T-helper 1 cell treated with Interleukin-12 subunit alpha and Interleukin-12 subunit beta and Interleukin-4 antibody, amounts not matched to agents 30 ng/mL and 1 ng/mL, for 36 hours (primary cell): ENCODE data around the gene MOXD1. TPM values are rescaled to one million over a fixed set of nuclear protein-coding genes. Genes with fewer than 3 reads are reported as not detected.
"Not testable (repeated sequence)": the region's sequence is repeated elsewhere in the genome, so short reads cannot be mapped to it uniquely, and the experiment has no call there.

Experiments used
- intact Hi-C: fragments of 100-400 bp; cut with micrococcal nuclease; formaldehyde crosslinking; loops from one replicate; pipeline ENCODE4 v1.15.1; 2024
- total RNA-seq: library from RNA; stranded (reverse); gene quantifications from 2 replicates; pipeline ENCODE4 v1.2.3, GENCODE V29; 2022

The MOXD1 gene
- total RNA-seq, 1 donor from 2014 or later = 0.39 TPM

DNA sequence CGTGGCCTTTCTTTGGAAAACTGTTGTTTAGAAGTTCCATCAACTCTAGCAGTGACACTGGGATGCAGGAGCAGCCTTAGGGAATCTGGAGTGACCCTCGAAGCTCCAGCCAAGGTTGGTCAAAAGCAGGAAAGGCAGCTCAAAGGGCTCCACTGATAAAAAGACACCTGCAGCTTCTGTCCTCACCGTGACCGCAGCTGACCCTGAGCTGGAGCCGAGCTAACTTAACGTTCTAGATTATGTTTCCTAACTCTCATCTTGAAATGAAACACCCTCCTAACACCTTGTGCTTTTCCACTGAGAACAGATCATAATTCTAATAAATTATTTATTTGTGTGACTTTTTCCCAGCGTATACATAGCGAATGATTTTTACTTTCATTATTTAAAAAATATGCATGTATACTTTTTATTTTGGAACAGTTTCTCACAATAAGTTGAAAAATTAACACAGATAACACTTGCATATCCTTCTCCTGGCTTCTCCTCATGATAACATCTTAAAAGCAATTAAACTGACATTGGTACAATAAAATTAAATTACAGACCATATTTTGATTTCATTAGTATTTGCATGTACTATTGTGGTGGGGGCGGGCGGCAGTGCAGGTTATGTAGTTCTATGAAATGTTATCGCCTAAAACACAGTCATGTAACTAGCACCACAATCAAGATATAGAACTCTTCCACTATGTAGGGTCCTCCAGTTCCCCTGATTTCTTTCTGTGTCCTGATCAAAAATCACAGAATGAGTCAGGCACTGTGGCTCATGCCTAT lies 116.1 kb downstream of the MOXD1 start:
- intact Hi-C loops = no loop called here

DNA sequence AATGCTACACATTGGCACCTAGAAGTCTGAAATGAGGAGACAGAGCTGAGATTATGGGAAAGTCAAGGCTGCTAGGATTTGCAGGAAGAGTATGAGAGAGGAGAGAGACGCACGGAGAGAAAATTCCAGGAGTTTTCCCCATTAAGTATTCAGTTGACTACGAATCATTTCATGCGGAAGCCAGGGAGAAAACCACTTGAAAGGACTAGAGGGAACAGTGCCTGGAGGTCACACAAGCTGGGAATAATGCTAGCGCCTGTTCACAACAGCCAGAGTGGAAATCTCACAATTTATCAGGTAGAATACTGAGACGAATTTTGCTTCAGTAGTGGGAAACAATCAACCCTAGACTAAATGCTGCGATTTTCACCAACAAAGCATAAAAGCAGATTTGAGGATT lies 118.6 kb downstream of the MOXD1 start:
- intact Hi-C loops = no loop called here

DNA sequence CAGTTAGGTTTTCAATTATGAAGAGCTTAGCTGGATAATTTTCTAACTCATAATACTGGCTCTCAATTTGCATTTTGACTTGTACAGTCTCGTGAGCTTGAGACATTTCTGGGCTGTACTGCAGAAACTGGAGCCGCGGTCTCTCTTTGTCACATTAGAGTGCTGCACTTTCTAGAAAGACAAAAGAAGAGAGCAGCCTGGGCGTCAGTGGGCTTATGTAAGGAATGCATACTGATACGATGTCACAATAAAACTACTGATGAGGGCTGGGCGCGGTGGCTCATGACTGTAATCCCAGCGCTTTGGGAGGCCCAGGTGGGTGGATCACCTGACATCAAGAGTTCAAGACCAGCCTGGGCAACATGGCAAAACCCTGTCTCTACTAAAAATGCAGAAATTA lies 120.8 kb downstream of the MOXD1 start:
- intact Hi-C loops = no loop called here

DNA sequence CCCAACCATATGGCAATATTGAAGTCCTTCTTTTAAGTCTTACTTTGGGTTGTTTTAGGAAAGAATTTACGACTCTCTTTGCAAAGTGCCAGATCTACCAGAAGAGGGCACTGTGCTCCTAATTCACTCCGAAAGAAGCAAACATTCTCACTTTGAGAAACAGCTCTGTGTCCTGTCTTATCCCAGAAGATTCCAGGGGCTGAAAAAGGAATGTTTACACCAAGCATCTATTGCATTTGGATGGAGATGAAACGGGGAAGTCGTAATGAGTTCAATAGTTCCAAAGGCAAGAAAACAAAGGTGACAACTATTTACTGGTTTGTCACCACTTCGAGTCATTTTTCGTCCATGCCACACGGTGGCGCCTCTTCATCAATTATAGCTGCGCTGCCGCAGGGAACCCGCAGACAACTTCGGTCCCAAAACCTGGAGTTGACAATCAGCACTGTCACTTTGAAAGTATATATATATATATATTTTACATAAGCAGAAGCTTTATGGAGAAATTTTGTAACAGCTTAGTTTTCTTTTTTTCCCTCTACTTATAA lies 121.6 kb downstream of the MOXD1 start:
- intact Hi-C loops = loop anchor here (1.0 to 10.0 kb wide), 7 partner anchors 19 to 535 kb away; partner anchors contain the start of genes RPS12 and STX7

DNA sequence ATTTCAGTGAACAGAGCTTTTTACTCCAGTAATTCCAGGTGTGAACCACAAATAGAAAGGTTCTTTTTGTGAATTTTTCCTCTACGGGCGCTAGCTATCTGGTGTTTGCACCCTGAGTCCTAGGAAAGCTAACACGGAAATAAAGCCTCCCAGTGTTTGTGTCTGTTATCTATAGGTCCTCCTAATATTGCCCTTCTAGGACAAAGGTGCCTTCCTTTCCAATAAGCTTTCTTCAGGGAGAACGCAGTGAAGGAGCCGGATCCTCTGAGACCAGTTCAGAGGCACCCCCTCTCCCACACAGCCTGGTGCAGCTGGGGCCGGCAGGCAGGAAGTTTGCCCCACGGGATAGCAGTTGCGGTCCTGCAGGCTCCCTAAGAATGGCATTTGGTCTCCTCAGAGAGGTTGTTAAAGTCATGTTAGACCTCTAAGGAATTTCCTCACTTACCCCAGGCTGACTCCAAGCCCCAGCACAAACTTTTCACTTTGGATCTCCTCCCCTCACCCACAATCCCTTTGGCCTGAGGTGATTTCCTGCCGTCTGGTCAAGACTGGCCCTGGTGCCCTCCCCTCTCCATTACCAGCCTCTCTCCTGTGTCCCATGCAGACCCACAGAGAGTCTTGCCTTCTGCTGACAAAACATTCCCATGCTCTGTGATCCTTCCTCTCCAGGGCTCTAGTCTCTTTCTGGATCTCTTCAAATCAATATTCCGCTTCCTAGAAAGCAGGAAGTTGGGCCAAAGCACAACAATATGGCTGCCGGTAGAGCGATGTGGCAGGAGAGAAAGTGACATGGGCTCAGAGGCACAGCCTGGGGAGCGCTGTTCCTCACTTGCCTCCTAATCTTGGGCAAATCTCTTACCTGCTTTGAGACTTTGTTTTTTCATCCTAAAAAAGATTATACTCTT lies 126.0 kb downstream of the MOXD1 start:
- intact Hi-C loops = loop anchor here (10.0 kb wide), 1 partner anchor 539 kb away; the partner anchor contains the start of gene RPS12

DNA sequence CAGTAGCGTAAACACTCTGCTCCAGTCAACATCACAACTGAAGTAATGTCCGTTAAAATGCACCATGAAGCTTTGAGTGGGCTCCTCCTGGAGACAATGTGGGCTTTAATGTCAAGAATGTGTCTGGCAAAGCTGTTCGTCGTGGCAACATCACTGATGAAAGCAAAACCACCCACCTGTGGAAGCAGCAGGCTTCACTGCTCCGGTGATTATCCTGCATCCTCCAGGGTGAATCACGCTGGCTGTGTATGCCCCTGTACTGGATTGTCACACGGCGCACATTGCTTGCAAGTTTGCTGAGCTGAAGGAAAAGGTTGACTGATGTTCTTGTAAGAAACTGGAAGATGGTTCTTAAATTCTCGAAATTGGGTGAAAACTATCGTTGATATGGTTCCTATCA lies 128.5 kb downstream of the MOXD1 start:
- intact Hi-C loops = loop anchor here (10.0 kb wide), 1 partner anchor 542 kb away; the partner anchor contains the start of gene RPS12

DNA sequence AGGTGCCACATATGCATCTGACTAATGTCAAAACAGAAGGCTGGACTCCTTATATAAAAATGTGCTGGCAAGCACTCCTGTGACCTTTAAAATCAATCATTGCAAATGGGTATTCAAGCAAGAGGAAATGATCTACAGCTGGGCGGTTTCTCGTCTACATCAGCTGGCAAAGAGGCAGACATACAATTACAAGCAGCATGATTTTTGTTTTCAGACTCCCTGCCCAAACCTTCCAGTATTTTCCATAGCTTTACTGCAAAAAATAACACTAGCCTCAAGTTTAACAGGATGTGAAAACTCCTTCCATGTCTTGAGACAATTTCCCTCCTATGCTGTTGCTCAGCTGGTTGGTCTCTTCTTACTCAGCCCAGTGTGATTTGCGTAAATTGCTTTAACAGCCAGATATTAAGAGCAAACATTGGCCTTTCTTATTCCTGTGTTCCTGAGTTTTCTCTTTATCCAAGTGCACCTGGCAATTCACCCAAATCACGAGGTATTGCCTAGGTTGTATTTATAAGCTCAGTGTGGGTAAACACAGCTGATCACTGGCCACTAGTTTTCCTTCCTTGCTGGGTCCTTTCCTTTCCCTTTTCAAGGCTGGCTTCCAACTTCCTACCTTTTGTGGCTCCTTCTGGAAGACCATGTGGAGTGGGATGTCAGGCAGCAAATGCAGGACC lies 130.4 kb downstream of the MOXD1 start:
- intact Hi-C loops = loop anchor here (10.0 kb wide), 1 partner anchor 544 kb away; the partner anchor contains the start of gene RPS12

DNA sequence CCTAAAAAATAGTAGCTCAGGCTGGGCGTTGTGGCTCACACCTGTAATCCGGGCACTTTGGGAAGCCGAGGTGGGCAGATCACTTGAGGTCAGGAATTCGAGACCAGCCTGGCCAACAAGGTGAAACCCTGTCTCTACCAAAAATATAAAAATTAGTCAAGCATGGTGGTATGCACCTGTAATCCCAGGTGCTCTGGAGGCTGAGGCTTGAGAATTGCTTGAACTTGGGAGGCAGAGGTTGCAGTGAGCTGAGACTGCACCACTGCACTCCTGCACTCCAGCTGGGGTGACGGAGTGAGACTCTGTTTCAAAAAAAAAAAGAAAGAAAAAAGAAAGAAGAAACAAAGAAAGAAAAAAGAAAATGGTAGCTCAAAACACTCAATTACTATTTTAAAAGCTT lies 132.6 kb downstream of the MOXD1 start:
- intact Hi-C loops = not testable (repeated sequence)

DNA sequence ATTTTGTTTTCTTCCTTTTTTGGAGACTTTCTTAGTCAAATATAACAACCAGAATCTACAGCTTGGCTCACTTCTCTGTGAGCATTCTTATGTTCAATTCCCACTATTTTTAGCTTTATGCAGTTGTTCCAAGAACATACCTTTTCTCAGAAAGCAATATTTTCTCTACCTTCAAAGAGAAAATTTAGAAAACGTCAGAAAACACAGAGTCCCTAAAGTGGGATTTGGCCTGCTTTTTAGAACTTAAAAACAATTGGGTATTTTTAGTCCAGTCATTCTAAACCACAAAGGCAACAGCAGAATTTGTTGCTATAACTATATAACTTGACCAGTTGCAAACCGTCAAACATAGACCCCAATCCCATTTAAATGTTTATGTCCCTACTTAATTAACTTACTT lies 133.1 kb downstream of the MOXD1 start:
- intact Hi-C loops = no loop called here

DNA sequence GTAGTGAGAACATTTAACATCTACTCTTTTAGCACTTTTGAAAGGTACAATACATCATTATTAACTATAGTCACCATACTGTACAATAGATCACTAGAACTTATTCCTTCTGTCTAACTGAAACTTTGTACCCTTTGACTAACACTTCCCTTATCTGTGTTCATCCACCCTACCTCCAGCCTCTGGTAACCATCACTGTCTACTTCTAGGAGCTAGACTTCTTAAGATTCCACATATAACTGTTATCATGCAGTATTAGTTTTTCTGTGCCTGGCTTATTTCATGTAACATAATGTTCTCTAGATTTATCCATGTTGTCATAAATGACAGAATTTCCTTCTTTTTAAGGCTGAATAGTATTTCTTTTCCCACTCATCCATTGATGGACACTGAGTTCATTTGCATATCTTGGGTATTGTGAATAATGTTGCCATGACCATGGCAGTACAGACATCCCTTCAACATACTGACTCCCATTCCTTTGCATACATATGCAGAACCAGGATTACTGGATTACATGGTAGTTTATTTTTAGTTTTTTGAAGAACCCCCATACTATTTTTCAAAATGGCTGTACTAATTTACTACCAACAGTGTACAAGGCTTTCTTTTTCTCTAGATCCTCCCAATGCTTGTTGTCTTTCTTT lies 135.7 kb downstream of the MOXD1 start:
- intact Hi-C loops = no loop called here

DNA sequence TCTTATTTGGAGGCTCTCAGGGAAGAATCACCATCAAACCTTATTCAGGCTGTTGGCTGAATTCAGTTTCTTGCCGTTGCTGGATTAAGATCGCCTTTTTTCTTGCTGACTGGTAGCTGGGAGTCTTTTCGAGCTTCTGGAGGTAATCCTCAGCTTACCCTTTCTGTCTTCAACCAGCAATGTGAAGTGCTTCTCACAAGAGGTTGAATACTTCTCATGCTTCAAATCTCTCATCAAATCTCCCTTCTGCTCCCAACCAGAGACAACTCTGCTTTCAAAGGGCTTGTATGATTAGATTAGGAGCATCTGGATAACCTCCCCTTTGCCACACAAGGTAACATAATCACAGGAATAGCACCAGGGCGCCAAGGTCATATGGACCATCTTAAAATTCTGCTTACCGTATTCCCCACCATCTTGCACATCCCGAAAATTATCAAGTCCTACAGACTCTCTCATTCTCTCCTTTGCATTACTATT lies 137.2 kb downstream of the MOXD1 start:
- intact Hi-C loops = no loop called here

DNA sequence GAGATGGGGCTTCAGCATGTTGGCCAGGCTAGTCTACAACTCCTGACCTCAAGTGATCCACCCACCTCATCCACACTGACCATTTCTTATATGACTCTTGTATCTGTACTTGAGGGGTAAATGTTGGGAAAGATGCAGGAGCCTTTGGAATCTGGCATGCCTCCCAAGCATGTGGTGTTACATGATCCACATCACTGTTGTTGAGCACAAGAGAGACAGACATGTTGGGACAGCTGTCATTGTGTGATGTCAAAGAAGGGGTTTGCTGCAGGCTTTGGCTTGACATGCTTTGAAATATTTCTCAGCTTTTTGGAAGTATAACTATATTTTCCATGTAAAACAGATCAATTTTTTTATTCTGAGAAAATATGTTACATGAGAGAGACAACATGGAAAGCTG lies 139.9 kb downstream of the MOXD1 start:
- intact Hi-C loops = no loop called here

DNA sequence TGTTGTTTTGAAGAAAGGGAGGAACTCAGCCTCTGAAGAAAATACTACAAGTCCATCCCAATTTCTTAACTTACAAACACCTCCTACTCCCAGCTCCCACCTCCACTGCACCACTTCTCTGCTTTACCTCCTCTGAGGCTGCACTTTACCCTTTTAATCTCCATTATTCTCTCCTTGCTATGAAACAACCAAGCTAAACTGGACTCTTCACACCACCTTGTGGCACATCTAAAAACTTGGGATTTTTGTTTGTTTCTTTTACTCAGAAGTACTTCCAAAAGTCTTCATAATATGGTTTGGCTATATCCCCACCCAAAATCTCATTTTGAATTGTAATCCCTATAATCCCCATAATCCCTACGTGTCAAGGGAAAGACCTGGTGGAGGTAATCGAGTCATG lies 142.2 kb downstream of the MOXD1 start:
- intact Hi-C loops = no loop called here

DNA sequence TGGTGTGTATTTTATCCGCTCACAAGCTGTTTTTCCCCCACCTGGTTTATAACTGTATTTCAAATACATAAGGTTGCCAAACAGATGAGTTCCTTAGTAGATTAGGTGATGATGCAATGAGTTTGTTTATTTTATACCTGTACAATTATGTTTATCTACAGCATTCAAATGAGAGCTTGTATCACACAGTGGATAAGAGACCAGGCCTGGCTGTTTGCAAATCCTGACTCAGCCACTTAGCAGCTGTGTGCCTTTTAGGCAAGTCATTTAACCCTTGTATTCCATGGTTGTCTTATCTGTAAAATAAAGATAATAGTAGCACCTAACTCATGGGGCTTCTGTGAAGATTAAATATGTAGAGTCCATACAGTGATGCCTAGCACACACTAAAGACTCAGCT lies 143.7 kb downstream of the MOXD1 start:
- intact Hi-C loops = no loop called here

DNA sequence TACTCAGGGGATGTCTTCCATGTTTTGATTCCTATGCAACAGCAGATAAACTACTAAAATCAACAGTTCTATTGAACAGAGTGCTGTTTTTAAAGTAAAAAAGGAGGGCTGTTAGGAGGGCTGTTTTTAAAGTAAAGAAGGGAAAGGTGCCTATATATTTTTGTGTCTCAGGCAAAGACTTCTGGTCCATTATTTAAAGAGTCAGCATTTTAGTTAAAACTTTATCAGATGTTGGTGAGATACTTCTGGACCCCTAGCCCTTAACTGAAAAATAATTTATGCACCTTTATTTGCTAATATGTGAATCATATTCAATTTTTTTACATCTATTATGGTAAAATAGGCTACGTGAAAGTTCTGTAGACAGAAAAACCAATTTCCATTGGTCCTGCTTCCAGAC lies 144.8 kb downstream of the MOXD1 start:
- intact Hi-C loops = no loop called here

DNA sequence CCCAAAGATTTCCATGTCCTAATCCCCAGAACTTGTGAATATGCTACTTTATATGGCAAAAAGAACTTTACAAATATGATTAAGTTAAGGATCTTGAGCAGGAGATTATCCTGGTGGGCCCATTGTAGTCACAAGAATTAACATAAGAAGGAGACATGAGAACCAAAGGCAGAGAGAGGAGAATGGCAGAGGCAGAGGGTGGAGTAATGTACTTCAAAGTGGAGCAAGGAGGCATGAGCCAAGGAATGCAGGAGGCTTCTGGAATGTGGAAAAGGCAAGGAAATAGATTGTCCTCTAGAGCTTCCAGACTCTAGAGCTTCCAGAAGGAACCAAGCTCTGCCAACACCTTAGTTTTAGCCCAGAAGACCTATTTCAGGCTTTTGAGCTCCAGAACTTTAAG lies 147.4 kb downstream of the MOXD1 start:
- intact Hi-C loops = no loop called here

DNA sequence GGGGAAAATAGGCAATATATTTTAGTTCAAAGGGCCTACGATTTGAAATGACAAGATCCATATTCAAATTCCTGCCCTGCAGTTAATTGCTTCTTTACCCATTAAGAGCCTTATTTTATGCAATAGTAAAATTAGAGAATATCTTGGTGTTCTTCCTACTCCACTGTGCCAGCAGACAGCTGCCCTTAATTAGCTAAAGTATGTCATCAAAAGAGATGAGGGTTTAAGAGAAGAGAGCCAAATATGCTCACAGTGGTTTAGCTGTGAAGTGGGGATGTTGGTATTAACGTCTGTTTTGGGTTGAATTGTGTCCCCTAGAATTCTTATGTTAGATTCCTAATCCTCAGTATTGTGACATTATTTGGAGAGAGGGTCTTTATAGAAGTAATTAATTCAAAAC lies 148.1 kb downstream of the MOXD1 start:
- intact Hi-C loops = no loop called here

DNA sequence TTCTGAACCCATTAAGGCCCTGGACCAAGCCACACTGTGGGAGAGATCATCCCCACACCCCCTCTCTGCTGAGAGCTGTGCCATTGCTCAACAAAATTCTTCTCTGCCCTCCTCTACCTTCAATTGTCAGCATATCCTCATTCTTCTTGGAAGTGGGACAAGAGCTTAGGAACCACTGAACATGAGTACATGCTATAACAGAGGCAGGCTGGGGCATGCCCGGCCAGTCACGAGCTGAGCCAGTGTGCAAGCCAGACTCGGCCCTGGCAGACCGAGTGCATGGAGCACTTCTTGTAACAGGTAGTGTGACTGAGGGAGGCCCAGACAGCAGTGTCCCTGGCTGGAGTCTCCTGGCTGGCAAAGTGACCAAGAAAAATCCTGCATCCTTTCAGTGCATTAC lies 149.2 kb downstream of the MOXD1 start:
- intact Hi-C loops = no loop called here

DNA sequence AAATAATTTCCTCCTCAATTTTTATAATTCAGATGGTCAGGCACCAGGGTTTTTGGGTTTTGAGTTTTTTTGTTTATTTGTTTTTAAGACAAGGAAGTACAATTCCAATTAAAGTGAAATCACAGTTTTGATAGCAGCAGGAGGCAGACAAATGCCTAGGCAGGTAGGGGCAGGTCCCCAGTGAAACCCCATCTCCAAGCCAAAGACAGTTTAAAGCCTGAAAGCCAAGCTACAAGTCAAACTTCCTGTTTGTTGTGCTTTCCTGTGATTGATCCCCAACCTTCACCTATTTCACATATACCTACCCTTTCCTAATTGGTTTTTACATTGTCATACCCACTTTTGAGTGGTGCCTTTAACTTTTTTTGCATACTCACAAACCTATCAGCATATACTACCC lies 149.6 kb downstream of the MOXD1 start:
- intact Hi-C loops = no loop called here

DNA sequence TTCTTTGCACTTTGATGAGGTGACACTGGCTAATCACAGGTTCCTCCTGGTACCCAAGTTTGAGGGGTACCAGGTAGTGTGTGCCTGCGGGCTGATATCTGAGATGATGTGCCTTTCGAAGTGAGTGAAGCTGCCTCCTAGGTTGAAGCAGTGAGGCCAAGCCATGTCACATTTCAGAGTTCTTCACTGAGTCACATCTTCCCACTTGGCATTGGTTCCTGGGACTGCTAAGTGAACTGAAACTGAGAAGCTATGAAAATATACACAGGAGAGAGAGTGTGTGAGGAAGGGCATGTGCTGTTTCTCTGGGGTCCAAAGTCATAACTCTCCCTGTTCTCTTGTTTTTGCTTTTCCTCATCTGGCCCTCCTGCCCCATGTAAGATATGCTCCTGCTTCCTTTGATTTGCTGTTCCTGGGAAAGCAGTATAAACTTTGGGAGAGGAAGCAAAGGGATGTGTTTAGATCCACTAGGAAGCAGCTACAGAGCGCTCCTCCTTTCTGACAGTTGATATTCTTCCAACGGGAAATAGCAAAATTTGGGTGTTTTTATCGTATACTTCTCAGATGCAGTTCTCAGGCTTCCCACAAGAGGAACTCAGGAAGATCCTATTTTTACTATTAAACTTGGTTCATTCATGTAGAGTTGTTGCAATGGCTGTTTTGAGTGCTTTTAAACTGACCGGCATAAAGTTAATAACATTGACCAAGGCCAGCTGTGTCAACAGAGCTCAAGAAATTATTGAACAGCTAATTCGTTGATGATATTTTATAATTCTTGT lies 153.7 kb downstream of the MOXD1 start:
- intact Hi-C loops = no loop called here
